Pulmonary artery endothelial cell (primary cell): ENCODE results near the gene ACR. TPM values are rescaled to one million over a fixed set of nuclear protein-coding genes. Genes with fewer than 3 reads are reported as not detected.
"Not testable (repeated sequence)": the region's sequence is repeated elsewhere in the genome, so short reads cannot be mapped to it uniquely, and the experiment has no call there.

Source experiments
- DNase-seq: peaks from one replicate; pipeline ENCODE4 v3.0.0-alpha.2; 2011; ENCODE audit warnings: low read depth, low spot score
- total RNA-seq: library from RNA; depleted of rRNA; stranded (reverse); fragments of >200 nt; gene quantifications from 2 replicates; pipeline ENCODE4 v1.2.3, GENCODE V29; 2014

ACR gene
- total RNA-seq, 1 donor from 2014 or later = 0.13 TPM

- not testable (repeated sequence) for DNase-seq
Observed at GRCh38 chr22:50780244-50780643, 42.2 kb downstream of the ACR start.

GRCh38 chr22:50782253-50782652, 44.2 kb downstream of the ACR start:
- DNase-seq = not testable (repeated sequence)

- DNase-seq = peak; percentile 33
Observed at GRCh38 chr22:50783033-50783879, 45.3 kb downstream of the ACR start, which contains the start of gene RABL2B. TSS of gene RABL2B (minus strand) at chr22:50783636. CDS start at chr22:50782294, 1,342 bp downstream.

- not testable (repeated sequence) for DNase-seq
Observed at GRCh38 chr22:50783880-50784276, 45.9 kb downstream of the ACR start.

GRCh38 chr22:50785289-50785688, 47.3 kb downstream of the ACR start:
- not testable (repeated sequence) for DNase-seq

- DNase-seq = not testable (repeated sequence)
Observed at GRCh38 chr22:50786936-50787335, 48.9 kb downstream of the ACR start.

Other genes starting within 250 kb of the ACR start
- gene LMF2, start 230.5 kb upstream of the ACR start, total RNA-seq = 29.5 and 33.4 TPM in 2 replicates
- gene NCAPH2, start 230.0 kb upstream of the ACR start, total RNA-seq = 32.1 and 47.6 TPM in 2 replicates
- 1.8 and 2.3 TPM in 2 replicates for gene SCO2, start 212.6 kb upstream of the ACR start, total RNA-seq
- 11.3 and 14.4 TPM in 2 replicates for gene TYMP, start 208.2 kb upstream of the ACR start, total RNA-seq
- not detected in 2 replicates for gene KLHDC7B, start 192.3 kb upstream of the ACR start, total RNA-seq
- gene SYCE3, start 175.3 kb upstream of the ACR start, total RNA-seq = not detected in 2 replicates
- gene CPT1B, start 159.8 kb upstream of the ACR start, total RNA-seq = 0.92 and 2.7 TPM in 2 replicates
- gene CHKB, start 155.4 kb upstream of the ACR start, total RNA-seq = 25.3 and 27.5 TPM in 2 replicates
- gene MAPK8IP2, start 137.4 kb upstream of the ACR start, total RNA-seq = 0.11 and 0.13 TPM in 2 replicates
- gene ARSA, start 110.1 kb upstream of the ACR start, total RNA-seq = 11.2 and 13.1 TPM in 2 replicates
- 12.2 and 15.1 TPM in 2 replicates for gene SHANK3, start 65.4 kb upstream of the ACR start, total RNA-seq
- gene RABL2B, start 45.4 kb downstream of the ACR start, total RNA-seq = 6.5 and 6.9 TPM in 2 replicates